ENCODE data around the gene BTN3A1.

DNA sequence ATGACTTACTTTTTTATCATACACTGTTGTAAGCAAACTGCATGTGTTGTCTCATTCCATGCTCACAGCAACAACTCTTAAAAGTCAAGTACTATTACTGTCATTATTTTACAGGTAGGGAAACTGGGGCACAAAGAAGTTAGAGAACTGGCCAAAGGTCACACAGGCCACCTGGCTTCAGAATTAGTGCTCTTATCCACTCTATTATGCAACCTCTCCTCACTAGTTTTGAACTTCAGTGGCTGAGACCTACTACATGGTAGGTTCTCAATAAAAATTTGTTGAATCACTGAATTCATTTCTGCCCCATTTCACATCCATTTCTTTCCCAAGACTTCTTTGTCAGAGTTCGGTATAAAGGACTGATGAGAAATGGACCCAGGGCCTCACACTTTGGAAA lies 35.9 kb downstream of the BTN3A1 start:
- TF ChIP-seq TAF1 (IDR thresholded peaks at IDR 0.05; ENCODE audit: low read depth, low read length) (no peak), TEAD4 (IDR thresholded peaks at IDR 0.05; ENCODE audit: low read depth, low read length) (no peak), MAFK (IDR thresholded peaks at IDR 0.05; ENCODE audit: low read depth, low read length) (no peak), EGR1 (IDR thresholded peaks at IDR 0.05; ENCODE audit: borderline replicate concordance, low read depth, low read length) (no peak), POLR2A (IDR thresholded peaks at IDR 0.05; ENCODE audit: control extremely low read depth in 1 of 2, low read depth in 2 of 2, low read length in 2 of 2) (no peak)
- TF ChIP-seq, protein P1, sequence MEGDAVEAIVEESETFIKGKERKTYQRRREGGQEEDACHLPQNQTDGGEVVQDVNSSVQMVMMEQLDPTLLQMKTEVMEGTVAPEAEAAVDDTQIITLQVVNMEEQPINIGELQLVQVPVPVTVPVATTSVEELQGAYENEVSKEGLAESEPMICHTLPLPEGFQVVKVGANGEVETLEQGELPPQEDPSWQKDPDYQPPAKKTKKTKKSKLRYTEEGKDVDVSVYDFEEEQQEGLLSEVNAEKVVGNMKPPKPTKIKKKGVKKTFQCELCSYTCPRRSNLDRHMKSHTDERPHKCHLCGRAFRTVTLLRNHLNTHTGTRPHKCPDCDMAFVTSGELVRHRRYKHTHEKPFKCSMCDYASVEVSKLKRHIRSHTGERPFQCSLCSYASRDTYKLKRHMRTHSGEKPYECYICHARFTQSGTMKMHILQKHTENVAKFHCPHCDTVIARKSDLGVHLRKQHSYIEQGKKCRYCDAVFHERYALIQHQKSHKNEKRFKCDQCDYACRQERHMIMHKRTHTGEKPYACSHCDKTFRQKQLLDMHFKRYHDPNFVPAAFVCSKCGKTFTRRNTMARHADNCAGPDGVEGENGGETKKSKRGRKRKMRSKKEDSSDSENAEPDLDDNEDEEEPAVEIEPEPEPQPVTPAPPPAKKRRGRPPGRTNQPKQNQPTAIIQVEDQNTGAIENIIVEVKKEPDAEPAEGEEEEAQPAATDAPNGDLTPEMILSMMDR (IDR thresholded peaks at IDR 0.05; ENCODE audit: control extremely low read depth in 1 of 3, insufficient read depth in 1 of 3, low read depth in 1 of 3, low read length in 3 of 3) = no peak
- TF ChIP-seq, protein P2, sequence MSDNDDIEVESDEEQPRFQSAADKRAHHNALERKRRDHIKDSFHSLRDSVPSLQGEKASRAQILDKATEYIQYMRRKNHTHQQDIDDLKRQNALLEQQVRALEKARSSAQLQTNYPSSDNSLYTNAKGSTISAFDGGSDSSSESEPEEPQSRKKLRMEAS (IDR thresholded peaks at IDR 0.05) = no peak

All from H1 (cell line).